ENCODE measurements around the gene UTP25.

UTP25 gene

DNA sequence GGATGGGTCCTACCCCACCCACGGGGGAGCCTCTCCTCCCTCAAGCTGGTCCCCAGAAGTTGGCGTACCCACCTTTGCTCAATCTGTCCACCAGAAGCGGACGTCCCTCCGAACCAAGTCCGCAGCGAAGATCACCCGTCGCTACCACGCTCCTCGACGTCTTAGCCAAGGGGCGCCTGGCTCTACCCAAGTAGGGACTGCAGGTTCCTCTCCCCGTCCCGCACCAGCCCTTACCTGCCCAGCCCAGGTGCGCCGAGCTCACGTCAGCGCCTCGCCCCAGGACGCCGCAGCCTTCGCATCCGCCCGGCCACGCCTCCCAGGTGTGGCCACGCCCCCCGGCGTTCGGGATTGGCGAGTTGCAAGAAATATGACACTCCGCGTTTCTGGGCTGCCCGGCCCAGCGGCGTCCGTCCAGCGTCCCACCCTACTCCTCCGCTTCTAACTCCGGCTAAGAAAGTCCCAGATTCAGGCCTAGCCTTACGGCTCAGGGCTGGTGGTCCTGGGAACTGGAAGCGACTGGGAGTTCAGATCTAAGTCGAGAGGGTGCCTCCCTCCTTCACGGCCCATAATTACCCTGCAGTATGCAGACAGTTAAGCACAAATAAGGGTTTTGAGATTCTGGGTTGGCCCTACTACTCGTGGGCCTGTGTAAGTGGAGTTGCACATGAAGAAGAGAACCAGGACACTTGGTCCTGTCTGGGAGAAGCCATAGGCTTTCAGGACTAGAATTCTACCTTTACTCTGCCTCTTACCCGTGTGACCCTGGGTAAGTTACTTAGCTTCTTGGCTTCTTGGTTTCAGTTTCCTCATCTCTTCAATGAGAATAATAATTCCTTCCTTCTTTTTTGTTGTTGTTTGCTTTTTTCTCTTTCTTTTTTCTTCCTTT, 21.7 kb upstream of the UTP25 start, which contains the start of gene IRF6:
Gene IRF6 (minus strand): TSS at position 268 of the 886 bp plus-strand sequence. CDS start 4,729 bp downstream, outside the sequence.
- peak; percentile 55 for DNase-seq (ENCODE audit: low spot score)

DNA sequence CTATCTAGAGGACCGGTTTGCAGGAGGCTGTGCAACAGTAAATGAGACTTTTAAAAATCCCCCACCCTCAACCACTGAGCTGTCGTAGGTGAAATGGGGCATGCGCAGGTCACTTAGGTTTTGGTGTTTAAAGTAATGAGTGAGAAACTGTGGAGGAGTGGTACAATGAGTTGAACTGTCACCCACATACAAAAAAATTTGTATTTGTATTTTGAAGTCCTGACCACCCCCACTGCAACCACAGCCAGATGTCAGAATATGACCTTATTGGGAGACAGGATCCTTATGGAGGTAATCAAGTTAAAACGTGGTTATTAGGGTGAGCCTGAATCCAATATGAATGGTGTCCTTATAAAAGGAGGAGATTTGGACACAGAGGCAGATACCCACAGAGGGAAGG, 20.3 kb upstream of the UTP25 start:
- DNase-seq (ENCODE audit: low spot score): no peak

DNA sequence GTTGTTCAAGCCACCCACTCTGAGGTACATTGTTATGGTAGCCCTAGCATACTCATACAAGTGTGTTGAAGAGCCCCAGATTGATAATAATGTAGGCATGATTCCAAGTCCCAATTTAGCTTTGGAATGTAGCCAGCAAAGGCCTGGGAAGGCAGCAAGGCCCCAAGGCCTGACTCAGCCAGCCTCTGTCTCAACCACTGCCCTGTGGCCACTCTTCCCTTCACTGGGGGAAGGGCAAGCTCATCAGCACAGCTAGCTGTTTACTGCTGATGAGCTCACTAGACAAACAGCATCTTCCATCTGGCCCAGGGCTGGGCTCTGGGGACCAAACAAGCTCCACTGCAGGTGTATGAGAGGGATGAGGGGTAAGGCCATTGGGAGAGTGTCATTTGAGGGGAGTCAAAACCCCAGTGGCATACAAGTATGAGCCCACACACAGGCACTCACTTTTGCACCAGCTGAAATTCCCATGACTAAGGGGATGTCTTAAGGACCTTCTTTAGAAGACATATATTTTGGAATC, 19.7 kb upstream of the UTP25 start:
- DNase-seq (ENCODE audit: low spot score): no peak

DNA sequence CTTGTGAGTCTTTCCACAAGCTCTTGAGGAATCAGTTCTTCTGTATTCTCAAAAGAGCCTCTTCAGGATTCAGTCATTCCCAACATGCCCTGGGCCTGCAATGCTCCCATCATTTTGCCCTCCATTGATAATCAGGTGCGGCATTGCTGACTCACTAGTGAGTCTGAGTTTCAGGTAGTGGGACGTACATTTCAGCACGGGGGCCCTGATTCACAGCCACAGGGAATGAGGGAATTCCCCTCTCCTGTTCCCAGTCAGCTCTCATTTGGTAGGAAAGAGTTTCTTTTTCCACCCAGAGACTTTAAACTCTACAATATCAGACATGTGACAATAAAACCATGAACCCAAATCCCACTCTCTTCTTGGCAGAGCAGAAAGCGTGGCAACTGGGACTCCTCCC, 18.2 kb upstream of the UTP25 start:
- no peak for DNase-seq (ENCODE audit: low spot score)

DNA sequence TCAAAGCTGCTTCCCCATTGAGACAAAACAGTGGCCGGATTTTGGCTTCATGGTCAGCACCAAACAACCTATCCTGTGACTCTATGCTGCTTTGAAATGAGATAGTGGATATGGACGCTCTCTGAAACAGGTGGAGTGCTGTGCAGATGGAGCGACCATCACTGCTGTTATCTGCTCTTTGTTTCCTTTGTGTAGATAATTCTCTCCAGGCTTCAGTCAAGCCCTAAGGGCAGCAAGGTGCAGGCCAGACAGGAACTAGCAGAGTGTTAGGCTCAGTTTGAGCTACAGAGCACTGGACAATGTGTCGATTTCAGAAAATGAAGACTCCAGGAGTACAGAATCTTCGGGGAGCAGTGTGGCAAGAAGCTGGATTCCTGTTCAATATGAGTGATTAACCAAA, 17.0 kb upstream of the UTP25 start:
- no peak for DNase-seq (ENCODE audit: low spot score)

DNA sequence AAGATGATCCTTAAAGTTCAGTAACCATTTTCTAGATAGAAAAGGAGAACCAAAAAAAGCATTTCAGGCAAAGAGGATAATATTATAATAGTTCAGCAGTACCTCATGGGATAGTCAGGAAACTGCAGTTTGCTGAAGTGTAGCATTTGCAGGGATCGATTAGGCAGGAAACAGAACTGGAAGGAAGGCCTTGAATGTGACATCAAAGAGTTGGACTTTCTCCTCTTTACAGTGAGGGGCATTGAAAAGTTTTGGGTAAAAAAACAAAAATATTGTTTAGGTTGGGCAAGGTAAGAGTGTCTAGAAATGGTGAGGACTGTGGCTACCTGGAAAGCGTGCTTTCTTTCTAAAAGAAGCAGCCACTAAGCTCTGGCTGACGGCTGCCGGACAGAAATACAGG, 13.9 kb upstream of the UTP25 start:
- no peak for DNase-seq (ENCODE audit: low spot score)

DNA sequence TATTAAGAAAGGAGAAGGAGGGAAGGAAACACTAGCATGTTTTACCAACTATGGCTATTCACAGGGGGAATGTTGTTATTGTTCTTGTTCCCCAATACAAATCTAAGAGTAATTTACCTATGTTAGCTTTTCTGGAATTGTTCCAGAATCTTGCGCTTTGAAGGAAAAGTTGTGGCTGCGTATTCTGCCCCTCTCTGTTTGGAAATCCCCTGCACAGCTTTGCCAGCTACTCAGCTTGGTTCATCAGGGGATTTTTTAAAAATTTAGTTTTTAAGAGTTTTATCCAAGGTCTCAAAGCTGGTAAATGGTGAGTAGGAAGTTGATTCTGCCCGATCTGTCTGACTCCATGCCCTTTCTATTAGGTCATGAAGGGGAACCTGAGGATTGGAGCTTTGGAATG, 12.3 kb upstream of the UTP25 start:
- DNase-seq (ENCODE audit: low spot score): no peak

DNA sequence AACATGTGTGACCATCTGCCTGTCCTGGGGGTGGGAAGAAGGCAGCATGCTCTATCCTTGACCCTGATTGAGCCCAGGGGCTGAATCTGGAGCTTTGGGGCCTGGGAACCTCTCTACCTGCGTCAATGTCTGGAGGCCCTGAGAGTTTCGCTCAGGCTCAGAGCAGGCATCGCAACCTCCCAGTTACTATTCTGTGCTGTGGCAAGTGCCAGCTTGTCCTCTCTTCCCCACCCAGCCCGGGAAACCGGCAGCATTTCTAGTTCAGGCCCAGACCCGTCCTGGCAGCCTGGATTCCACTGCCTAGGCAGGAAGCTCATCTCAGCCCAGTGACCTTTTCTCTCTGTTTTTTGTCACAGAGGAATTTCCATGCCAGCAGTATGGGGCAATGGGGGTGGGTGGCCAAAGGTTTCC, 11.8 kb upstream of the UTP25 start:
- DNase-seq (ENCODE audit: low spot score): no peak

DNA sequence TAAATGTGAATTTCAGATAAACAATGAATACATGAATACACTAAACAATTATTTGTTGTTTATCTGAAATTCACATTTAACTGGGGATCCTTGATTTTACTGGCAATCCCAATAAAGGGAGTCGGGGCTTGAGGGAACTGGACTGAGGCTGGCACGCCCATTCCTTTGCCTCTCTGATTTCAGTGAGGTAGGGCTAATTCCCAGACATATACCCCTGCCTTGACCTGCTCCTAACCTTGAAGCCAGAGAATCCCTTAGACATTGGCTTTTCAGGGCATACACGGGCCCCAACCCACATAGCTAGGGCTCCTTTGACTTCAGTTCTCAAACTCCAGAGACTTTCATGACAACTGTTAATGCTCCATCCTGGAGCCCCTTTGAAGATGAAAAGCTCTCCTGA, 10.8 kb upstream of the UTP25 start:
- DNase-seq (ENCODE audit: low spot score): no peak

DNA sequence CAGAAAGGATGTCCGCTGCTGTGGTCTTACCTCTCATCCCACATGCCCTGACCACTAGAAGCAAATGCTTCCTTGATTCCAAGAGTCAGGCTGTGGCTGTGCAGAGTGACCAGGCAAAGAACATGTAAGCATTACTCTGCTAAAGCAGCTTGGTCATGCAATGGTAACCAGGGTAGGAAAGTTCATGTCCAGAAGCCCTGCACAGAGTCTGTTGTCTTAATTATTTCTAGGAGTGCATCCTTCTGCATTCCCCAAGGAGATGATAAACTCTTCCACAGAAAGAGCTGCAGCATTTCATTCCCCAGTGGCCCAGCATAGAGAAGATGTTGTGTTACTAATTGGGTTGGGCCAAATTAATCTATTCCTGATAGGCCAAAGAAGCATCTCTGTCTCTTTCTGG, 10.1 kb upstream of the UTP25 start:
- DNase-seq (ENCODE audit: low spot score): no peak

DNA sequence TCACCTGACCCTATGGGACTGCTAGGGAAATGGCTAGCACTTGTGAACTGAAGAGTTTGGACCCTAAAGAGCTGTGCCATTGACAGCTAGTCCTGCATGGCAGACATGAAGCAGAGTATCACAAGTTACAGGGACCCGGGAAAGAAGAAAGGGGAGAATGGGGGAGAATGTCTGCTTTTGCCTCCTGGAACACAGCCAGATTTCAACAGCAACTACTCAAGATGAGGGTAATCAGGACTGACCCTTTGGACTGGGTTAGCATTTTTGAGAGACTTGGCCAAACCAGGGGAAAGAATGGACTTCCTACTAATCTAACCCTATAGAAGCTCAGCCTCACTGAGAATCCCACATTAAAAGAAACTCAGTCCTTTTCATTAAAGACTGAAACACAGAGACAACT, 8.7 kb upstream of the UTP25 start:
- DNase-seq (ENCODE audit: low spot score): no peak

DNA sequence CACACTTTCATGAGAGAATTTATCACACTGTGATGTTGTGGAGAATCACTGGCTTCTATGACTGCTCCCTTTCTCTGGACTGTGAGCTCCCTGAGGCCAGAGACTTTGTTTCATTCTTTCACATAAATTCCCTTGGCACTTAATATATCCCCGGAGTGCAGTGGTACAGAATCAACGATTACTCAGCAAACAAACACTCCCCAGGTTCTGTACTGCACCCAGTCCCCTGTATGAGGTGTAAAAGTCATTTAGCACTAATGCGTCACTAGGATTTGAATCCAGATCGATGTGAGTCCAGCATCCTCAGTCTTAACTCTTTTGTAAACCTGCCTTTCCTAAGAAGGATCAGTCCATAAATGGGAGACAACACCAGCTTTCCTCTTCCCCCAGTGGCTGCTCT, 6.8 kb upstream of the UTP25 start:
- no peak for DNase-seq (ENCODE audit: low spot score)

DNA sequence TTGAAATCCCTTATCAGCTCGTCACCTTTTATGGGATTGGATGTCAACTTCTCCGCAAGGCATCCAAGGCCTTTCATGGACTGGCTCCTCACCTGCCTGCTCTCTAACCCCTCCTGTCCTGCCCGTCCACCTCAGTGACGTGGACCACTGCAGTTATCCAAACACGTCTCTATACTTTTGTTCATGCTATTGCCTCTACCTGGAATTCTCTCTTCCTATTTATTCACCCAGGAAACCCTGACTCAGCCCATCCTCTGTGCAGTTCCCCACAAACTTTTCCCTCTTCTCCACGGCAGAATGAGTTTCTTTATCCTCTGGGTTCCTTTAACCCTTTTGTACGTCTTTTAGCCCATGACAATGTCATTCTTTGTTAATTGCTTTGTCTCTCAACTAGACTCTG, 5.1 kb upstream of the UTP25 start:
- DNase-seq (ENCODE audit: low spot score): no peak

DNA sequence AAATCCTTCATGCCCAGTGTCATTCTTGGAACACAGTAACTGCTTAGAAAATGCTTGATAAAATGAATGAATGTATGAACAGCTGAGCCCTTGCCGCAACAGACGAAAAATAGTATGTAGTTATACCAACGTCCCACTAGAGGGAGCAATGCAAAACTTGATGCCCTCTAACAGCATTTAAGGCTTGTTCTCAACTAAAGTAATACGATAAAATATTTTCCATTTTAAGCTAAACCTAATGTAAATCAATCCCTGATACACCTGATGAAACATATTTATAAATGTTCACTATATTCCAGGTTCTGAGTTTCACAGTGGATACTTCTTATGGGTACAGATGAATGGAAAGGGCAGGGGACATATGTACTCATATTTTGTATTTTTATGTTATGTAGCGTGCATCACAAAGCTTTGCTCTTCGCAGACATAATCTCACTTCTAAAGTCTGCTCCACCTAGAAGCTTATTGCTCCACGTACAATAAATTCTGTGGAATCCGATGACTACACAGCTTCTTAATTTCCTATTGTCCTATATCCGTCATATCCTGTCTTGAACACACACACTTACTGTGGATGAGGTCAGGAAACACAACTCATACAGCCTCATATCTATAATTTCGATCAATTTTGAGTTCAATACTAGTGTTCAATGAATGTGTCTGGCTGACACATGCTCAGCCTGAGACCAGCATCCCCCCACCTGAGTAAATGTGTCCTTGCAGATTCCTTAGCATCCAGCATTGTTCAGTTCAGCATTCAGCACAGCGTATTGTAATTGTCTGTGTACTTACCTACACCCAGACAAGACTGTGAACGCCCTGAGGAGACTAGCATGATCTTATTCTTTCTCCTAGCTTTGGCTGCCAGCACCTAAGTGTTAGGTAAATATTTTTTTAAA, 4.4 kb upstream of the UTP25 start:
- peak; percentile 69 for DNase-seq (ENCODE audit: low spot score)

DNA sequence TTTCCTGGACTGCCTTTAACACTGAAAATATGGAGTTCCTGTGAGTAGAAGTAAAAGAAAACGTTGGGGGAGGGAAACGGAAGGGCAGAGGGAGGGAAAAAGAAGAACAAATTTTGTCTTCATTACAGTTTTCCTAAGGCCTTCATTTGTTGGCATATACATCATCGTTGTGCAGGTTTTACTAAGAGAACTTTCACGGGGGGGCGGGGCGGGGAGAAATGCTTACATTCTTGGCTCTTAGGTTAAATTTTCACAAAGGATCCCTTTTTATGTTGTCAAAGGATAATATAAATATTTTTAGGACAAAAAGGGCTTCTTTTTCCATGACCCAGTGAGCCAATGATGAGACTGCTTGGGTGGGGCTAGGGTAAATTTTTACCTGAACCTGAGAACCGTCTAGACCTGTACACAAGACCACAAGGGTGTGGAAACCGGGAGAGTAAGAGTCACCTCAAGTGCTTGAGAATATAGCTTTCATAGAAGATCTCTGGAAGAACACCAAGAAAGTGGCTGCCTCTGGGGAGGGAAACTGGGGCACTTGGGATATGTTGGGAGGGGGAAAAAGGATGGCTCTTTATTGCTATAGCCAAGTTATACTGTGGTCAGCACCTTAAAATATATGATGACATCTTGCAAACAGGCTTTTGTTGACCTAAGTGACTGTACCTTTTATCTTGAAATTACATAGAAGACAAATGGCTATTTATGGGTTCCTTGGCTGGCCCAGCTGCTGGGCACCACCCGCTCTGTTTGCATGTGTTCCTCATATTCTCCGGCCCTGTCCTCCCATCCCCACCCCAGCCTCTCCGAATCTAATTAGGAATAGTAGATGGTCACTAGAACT, 2.0 kb upstream of the UTP25 start:
- no peak for DNase-seq (ENCODE audit: low spot score)

DNA sequence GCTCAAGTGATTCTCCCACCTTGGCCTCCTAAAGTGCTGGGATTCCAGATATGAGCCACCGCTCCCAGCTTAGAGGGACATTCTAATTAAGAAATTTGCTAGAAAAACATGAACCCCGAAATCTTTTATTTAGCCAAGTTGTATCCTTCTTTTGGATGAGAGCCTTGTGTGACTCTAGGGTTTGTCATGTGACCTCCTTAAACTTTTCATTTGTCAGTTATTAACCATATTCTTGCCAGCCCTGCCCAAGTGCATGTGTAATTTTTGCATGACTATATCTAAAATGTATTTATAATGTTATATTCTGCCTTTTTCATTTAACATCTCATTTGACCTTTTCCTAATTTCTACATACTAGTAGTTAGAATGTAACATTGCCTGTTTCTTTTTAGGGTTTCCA, 1.9 kb downstream of the UTP25 start:
- DNase-seq (ENCODE audit: low spot score): no peak

DNA sequence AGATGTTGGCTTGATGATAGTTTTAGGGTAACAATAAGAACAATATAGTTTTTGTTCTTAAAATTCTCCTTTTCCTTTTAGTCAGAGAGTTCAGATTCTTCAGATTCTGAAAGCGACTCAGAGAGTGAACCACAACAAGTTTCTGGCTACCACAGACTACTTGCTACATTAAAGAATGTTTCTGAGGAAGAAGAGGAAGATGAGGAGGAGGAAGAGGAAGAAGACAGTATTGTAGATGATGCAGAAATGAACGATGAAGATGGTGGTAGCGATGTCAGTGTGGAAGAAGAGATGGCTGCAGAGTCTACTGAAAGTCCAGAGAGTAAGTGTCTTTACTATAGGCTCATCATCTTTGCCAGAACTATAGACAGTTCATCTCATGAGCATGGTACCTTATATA, 3.0 kb downstream of the UTP25 start:
- no peak for DNase-seq (ENCODE audit: low spot score)

DNA sequence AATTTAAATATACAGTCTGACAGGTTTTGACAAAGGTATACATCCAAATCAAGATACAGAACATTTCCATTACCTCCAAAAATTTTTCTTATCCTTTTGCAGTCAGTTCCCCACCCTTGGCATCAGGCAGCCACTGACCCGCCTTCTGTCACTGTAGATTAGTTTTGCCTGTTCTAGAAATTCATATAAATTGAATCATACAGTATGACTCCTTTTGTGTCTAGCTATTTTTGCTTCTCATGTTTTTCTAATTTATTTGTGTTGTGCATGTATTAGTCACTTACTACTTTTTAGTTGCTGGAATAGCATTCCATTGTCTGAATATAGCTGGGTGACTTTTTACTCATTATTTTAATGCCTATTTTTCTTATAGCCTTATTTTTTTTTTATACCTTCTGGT, 3.8 kb downstream of the UTP25 start:
- DNase-seq (ENCODE audit: low spot score): no peak

DNA sequence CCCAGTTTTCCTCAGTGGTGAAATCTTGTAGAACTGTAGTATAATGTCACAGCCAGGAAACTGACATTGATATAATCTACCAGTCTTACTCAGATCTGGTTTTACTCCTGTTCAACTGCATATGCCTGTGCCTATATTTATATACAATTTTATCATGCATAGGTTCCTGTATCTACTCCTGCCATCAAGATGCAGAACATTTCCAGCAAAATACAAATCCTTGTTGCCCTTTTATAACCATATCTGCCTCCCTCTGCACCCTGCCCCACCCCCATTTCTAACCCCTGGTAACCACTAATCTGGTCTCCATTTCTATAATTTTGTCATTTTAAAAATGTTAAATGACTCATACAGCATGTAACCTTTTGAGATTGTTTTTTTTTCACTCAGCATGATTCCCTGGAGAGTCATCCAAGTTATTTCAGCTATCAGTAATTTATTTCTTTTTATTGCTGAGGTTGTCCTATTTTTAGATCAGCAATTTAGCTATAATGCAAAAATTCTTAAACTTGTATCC, 8.1 kb downstream of the UTP25 start:
- no peak for DNase-seq (ENCODE audit: low spot score)

DNA sequence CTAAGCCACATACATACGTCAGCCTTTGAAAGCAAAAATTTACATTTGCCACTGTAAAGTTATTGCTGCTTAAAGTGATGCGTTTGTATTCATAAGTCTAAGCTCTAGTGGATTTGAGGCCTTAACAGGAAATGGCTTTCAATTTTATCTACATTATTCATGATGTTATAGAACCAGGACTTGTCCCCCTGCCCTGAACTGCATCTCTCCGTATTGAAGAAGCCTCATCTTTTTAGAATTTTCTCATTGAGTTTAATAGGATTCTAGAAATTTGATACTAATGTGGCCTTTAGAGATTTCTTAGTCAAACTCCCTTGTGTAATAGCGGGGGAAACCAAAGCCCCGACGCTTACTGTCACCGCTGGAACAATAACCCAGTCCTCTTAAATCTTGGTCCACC, 9.9 kb downstream of the UTP25 start:
- no peak for DNase-seq (ENCODE audit: low spot score)

DNA sequence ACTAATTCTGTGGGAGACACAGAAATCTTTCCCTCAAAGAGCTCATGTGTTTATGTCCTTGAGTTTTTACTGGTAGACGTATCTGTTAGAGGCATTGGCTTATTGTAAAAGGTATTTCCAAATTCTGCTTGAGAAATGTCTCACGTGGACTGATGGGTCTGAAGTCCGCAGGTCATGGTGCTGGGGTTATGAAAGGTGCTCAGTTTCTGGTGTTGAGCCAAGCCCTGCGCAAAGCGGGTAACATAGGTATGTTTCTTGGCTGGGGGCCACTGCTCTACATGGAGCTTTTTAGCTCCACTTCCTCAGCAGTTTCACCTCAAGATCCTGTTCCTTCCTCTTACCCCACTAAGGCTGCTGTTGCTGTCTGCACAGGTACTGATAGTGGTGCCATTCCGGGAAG, 10.8 kb downstream of the UTP25 start:
- no peak for DNase-seq (ENCODE audit: low spot score)

Data from Ammon's horn (tissue), 1 donor.